HFF-Myc (cell line): ENCODE data around the gene PRPF6.
A peak's percentile ranks its signal among the peaks of the same experiment; 100 is the strongest.
"Not testable (repeated sequence)": the region's sequence is repeated elsewhere in the genome, so short reads cannot be mapped to it uniquely, and the experiment has no call there.

Source experiments
- DNase-seq: peaks from one replicate; pipeline ENCODE4 v3.0.0-alpha.2; 2011; ENCODE audit warnings: low read depth; ENCODE audit errors: extremely low read depth
- H3K4me3 ChIP-seq: replicated peaks from 2 replicates; pipeline ENCODE4 v1.5.1; 2011; ENCODE audit warnings: low read depth, mild to moderate bottlenecking, control low read depth, low read length
- CTCF ChIP-seq: IDR thresholded peaks from 2 replicates; pipeline ENCODE4 v1.5.1; 2012; ENCODE audit warnings: mild to moderate bottlenecking, low read depth, low read length, control low read depth; ENCODE audit errors: missing control alignments

PRPF6 gene

GRCh38 chr20:63973160-63973479 is 7.8 kb upstream of the PRPF6 start:
- TF ChIP-seq CTCF = no peak
- no peak overlapping the region for H3K4me3 ChIP-seq
- DNase-seq = no peak

GRCh38 chr20:63973636-63974401 is 7.1 kb upstream of the PRPF6 start:
- peak; percentile 99 for TF ChIP-seq CTCF
- peak overlapping the region; percentile 42 for H3K4me3 ChIP-seq
- DNase-seq = peak; percentile 56

- H3K4me3 ChIP-seq = no peak overlapping the region
- TF ChIP-seq CTCF = no peak
- DNase-seq = no peak
Measured at GRCh38 chr20:63974402-63975200, 6.3 kb upstream of the PRPF6 start.

- not testable (repeated sequence) for H3K4me3 ChIP-seq, DNase-seq
Measured at GRCh38 chr20:63976511-63976910, 4.4 kb upstream of the PRPF6 start.

- TF ChIP-seq CTCF = no peak
- no peak overlapping the region for H3K4me3 ChIP-seq
- no peak for DNase-seq
Measured at GRCh38 chr20:63976980-63977738, 3.8 kb upstream of the PRPF6 start.

GRCh38 chr20:63977739-63978276 is 3.1 kb upstream of the PRPF6 start:
- no peak for TF ChIP-seq CTCF
- no peak for DNase-seq
- H3K4me3 ChIP-seq = peak overlapping the region; percentile 89; the same call in 1 of the 2 replicates
